Right atrium auricular region (tissue), 2 donors: ENCODE data around the gene CTSL. TPM values are rescaled to one million over a fixed set of nuclear protein-coding genes. Genes with fewer than 3 reads are reported as not detected.

Experiments
- DNase-seq: peaks from one replicate; pipeline ENCODE4 v3.0.0-alpha.2; 2019; ENCODE audit warnings: low spot score
- H3K27ac ChIP-seq, 2 donors: fragments of 200-600 bp; sonication (generic); 1 replicate in 1 of 2; 2 replicates in 1 of 2; pipeline ENCODE4 v1.5.1; 2016 to 2019
- H3K27me3 ChIP-seq, 2 donors: fragments of 200-600 bp; sonication (generic); one replicate each; pipeline versions ENCODE4 v1.5.1 to v1.6.0; 2017 to 2019
- H3K36me3 ChIP-seq: fragments of 200-600 bp; sonication (generic); one replicate; pipeline ENCODE4 v1.5.1; 2016
- H3K4me1 ChIP-seq, 2 donors: fragments of 200-600 bp; sonication (generic); one replicate each; pipeline versions ENCODE4 v1.5.1 to v1.6.0; 2017 to 2019
- H3K4me3 ChIP-seq, 2 donors: fragments of 200-600 bp; sonication (generic); 1 replicate in 1 of 2; 2 replicates in 1 of 2; pipeline ENCODE4 v1.5.1; 2017 to 2019; ENCODE audit warnings: mild to moderate bottlenecking in 1 of 2, moderate library complexity in 1 of 2
- H3K9me3 ChIP-seq, 2 donors: fragments of 200-600 bp; sonication (generic); one replicate each; pipeline ENCODE4 v1.5.1; 2019
- total RNA-seq, 2 donors: library from RNA; depleted of rRNA; stranded (reverse); fragments of >200 nt; gene quantifications; one replicate each; pipeline ENCODE4 v1.1.0, GENCODE V29; 2016
- TF ChIP-seq, protein P1 (sequence below), 2 donors: fragments of 200-600 bp; sonication (generic); IDR thresholded peaks; one replicate each; pipeline ENCODE4 v1.5.1; 2019; ENCODE audit warnings: antibody characterized with exemption in 2 of 2

CTSL gene
- total RNA-seq, 2 donors from 2014 or later = 122 to 169 TPM

DNA sequence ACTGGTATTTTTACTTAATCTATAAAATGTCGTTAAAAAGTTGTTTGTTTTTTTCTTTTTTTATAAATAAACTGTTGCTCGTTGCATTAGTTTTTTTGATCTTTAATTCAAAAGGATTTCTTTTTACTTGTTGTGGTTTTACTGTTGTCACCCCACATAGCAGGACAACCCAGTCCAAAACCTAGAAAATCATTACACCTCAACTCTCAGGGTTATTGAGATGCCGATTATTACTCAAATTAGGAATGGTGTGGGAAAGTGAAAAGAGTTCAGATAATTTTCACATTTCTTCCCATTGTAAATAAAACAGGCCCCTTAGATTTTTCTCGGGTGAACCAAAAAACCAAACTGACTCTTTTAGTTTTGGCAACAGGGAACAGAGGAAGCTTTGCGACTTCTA, 17.4 kb upstream of the CTSL start:
- TF ChIP-seq, protein P1, sequence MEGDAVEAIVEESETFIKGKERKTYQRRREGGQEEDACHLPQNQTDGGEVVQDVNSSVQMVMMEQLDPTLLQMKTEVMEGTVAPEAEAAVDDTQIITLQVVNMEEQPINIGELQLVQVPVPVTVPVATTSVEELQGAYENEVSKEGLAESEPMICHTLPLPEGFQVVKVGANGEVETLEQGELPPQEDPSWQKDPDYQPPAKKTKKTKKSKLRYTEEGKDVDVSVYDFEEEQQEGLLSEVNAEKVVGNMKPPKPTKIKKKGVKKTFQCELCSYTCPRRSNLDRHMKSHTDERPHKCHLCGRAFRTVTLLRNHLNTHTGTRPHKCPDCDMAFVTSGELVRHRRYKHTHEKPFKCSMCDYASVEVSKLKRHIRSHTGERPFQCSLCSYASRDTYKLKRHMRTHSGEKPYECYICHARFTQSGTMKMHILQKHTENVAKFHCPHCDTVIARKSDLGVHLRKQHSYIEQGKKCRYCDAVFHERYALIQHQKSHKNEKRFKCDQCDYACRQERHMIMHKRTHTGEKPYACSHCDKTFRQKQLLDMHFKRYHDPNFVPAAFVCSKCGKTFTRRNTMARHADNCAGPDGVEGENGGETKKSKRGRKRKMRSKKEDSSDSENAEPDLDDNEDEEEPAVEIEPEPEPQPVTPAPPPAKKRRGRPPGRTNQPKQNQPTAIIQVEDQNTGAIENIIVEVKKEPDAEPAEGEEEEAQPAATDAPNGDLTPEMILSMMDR (IDR thresholded peaks at IDR 0.05) = no peak
- no peaks in the 10 kb centered on the region for H3K9me3 ChIP-seq
- no peak overlapping the region for H3K27ac ChIP-seq
- DNase-seq = no peak
- no peaks in the 10 kb centered on the region for H3K27me3 ChIP-seq
- H3K36me3 ChIP-seq = no peaks in the 10 kb centered on the region
- H3K4me1 ChIP-seq = no peaks in the 10 kb centered on the region
- H3K4me3 ChIP-seq = no peak overlapping the region

- Histone ChIP-seq H3K9me3 (no peaks in the 10 kb centered on the region), H3K27ac (no peak overlapping the region), H3K27me3 (no peaks in the 10 kb centered on the region), H3K4me1 (no peaks in the 10 kb centered on the region), H3K4me3 (no peak overlapping the region), H3K36me3 (no peaks in the 10 kb centered on the region)
- TF ChIP-seq, protein P1 (IDR thresholded peaks at IDR 0.05) = no peak
- no peak for DNase-seq
Observed at GRCh38 chr9:87708986-87709728, 16.8 kb upstream of the CTSL start.

GRCh38 chr9:87710443-87710842, 15.5 kb upstream of the CTSL start:
- no peak overlapping the region for H3K4me3 ChIP-seq
- H3K27ac ChIP-seq = no peak overlapping the region
- no peaks in the 10 kb centered on the region for H3K36me3 ChIP-seq
- H3K4me1 ChIP-seq = peaks cover 0 to 8% of the 10 kb centered on the region in 2 donors
- no peak for DNase-seq
- no peaks in the 10 kb centered on the region for H3K9me3 ChIP-seq
- no peaks in the 10 kb centered on the region for H3K27me3 ChIP-seq
- TF ChIP-seq, protein P1 (IDR thresholded peaks at IDR 0.05) = no peak

DNA sequence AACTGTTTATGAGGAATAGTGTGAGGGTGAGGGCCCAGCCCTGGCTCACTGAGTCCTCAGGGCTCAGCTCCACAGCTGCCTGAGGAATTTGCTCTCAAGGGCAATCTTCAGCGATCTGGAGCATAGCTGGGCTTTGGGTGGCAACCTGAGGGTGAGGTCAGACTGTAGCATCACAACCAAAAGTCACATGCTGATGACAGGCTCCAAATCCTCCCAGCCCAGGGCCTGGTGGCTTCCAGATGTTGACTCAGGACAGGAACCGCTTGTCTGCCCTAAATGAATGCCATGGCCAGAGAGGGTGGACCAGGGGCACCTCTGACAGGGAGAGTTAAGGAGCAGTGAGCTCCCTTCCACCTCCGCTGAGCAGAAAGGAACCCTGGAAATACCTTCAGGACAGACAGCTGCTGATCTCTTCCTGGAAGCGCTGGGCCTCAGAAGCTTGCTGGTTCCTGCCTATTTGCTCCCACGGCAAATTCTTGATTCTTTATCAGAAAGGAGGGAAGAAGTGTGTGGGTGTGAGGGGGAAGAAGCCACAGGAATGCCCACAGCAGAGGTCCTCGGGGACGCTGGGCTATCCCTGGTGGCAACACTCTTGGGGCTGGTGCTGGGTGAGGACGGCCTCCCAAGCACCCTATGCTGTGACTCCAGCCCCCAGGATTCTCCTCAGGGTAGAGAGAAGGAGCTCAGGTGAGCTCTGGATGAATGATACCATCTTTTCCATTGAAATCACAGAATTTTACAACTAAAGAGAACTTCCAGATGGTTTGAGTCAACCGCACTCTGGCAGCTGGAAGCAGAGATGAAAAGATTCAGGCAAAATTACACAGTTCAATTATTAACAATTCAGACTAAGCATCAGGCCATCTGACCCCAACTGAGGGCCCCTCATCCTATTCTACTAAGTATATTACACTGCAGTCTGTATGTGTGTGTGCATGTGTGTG, 13.8 kb upstream of the CTSL start:
- TF ChIP-seq, protein P1 (IDR thresholded peaks at IDR 0.05) = no peak
- Histone ChIP-seq H3K9me3 (no peaks in the 10 kb centered on the region), H3K4me1 (peaks cover 0 to 8% of the 10 kb centered on the region in 2 donors), H3K27me3 (no peaks in the 10 kb centered on the region), H3K27ac (no peak overlapping the region), H3K36me3 (no peaks in the 10 kb centered on the region), H3K4me3 (no peak overlapping the region)
- peak; percentile 68 for DNase-seq

DNA sequence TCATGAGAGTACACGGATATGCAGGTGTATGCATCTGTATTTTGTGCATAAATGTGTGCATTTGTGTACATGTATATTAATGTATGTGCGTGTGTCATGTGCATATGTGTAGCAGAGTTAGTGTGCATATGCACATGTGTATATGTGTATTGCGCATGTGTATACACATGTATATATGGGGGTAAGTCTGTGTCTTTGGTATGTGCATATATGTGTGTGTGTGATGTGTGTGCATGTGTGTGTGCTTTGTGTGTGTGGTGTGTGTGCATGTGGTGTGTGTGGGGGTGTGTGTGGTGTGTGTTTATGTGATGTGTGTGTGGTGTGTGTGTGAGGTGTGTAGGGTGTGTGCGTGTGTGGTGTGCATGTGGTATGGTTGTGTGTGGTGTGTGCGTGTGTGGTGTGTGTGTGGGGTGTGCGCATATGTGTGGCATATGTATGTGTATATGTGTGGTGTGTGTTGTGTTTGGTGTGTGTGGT, 13.1 kb upstream of the CTSL start:
- TF ChIP-seq, protein P1 (IDR thresholded peaks at IDR 0.05) = no peak
- Histone ChIP-seq H3K27ac (peak overlapping the region; percentile 66 to 71), H3K4me3 (no peak overlapping the region), H3K9me3 (no peaks in the 10 kb centered on the region), H3K27me3 (no peaks in the 10 kb centered on the region), H3K4me1 (peaks cover 0 to 8% of the 10 kb centered on the region in 2 donors), H3K36me3 (no peaks in the 10 kb centered on the region)
- DNase-seq = no peak
